K562 (cell line): ENCODE data around the gene TUBB4B. TPM values are rescaled to one million over a fixed set of nuclear protein-coding genes. Genes with fewer than 3 reads are reported as not detected.

Experiments
- ATF7 ChIP-seq: fragments of 450-650 bp; IDR thresholded peaks from 2 replicates; pipeline ENCODE4 v1.7.1; 2014; ENCODE audit warnings: mild to moderate bottlenecking, moderate library complexity
- CBX5 ChIP-seq: IDR thresholded peaks from 2 replicates; pipeline ENCODE4 v1.6.1; 2014; ENCODE audit warnings: low read depth, borderline replicate concordance
- DACH1 ChIP-seq: fragments of 450-650 bp; IDR thresholded peaks from 2 replicates; pipeline ENCODE4 v1.6.1; 2018; ENCODE audit not compliant: partially characterized antibody
- E2F3 ChIP-seq: fragments of 250-450 bp; sonication (Bioruptor Pico); IDR thresholded peaks from 2 replicates; pipeline ENCODE4 v1.4.0; 2020; ENCODE audit warnings: mild to moderate bottlenecking
- MAFK ChIP-seq: IDR thresholded peaks from 2 replicates; pipeline ENCODE4 v1.6.1; 2011; ENCODE audit warnings: low read length, improper control_type of control experiment
- NCOA6 ChIP-seq: fragments of 450-650 bp; IDR thresholded peaks from 2 replicates; pipeline ENCODE4 v1.6.1; 2017; ENCODE audit warnings: mild to moderate bottlenecking
- POLR2G ChIP-seq: fragments of 200-400 bp; formaldehyde crosslinking; IDR thresholded peaks from 2 replicates; pipeline ENCODE4 v1.6.1; 2017; ENCODE audit warnings: low read depth, mild to moderate bottlenecking, antibody characterized with exemption, low read length, moderate library complexity
- SPI1 ChIP-seq: IDR thresholded peaks from 2 replicates; pipeline ENCODE4 v1.6.1; 2011; ENCODE audit warnings: low read depth, low read length, control low read depth, borderline replicate concordance
- TAF9B ChIP-seq: fragments of 450-650 bp; IDR thresholded peaks from 2 replicates; pipeline ENCODE4 v1.6.1; 2018; ENCODE audit warnings: mild to moderate bottlenecking; ENCODE audit not compliant: partially characterized antibody
- TOE1 ChIP-seq, 2 experiments: fragments of 450-650 bp in 1 of 2; sonication (generic) in 1 of 2; formaldehyde crosslinking in 1 of 2; IDR thresholded peaks; 2 replicates each; pipeline versions ENCODE4 v1.7.1 to v1.8.0; 2016 to 2022; ENCODE audit warnings: borderline replicate concordance in 2 of 2, mild to moderate bottlenecking in 2 of 2, antibody characterized with exemption in 1 of 2, inconsistent platforms in 1 of 2, low read depth in 1 of 2, missing genetic modification reagents in 1 of 2, moderate library complexity in 1 of 2
- ZBTB8A ChIP-seq: fragments of 450-650 bp; IDR thresholded peaks from 2 replicates; pipeline ENCODE4 v1.6.1; 2018; ENCODE audit warnings: mild to moderate bottlenecking, moderate library complexity; ENCODE audit not compliant: partially characterized antibody
- ZNF134 ChIP-seq: fragments of 250-450 bp; sonication (Bioruptor Pico); conservative IDR thresholded peaks from 2 replicates; pipeline ENCODE4 v1.4.0; 2020
- ZNF324 ChIP-seq: fragments of 250-450 bp; sonication (Bioruptor Pico); IDR thresholded peaks from 2 replicates; pipeline ENCODE4 v1.4.0; 2020; ENCODE audit warnings: mild to moderate bottlenecking
- ZNF408 ChIP-seq: fragments of 250-450 bp; sonication (Bioruptor Pico); IDR thresholded peaks from 2 replicates; pipeline ENCODE4 v1.4.0; 2020; ENCODE audit warnings: low read depth, mild to moderate bottlenecking, moderate library complexity
- polyA plus RNA-seq, 8 experiments: library from polyadenylated mRNA; depleted of rRNA in 4 of 8; stranded (reverse) in 5 of 8; unstranded in 3 of 8; fragments of >200 nt; fragmentation: Nextera tagmentation in 2 of 8; fragmentation: Illumina TruSeq in 1 of 8; extraction: Ambion mirVana in 2 of 8; extraction: Trizol in 1 of 8; gene quantifications; 2 replicates each; pipeline versions ENCODE4 v1.2.1 to v1.2.3, GENCODE V29; 2011 to 2014; ENCODE audit warnings: inconsistent platforms in 1 of 8, missing spikeins in 1 of 8
- total RNA-seq, 7 experiments: library from RNA; depleted of rRNA in 6 of 7; stranded (reverse); fragments of >200 nt in 6 of 7; fragmentation: Illumina TruSeq in 2 of 7; extraction: Trizol in 2 of 7; gene quantifications; 2 replicates each; pipeline versions ENCODE4 v1.2.1 to v1.2.3, GENCODE V29; 2011 to 2021; ENCODE audit warnings: low replicate concordance in 1 of 7
- TF ChIP-seq, protein P1 (sequence below): sonication (generic); formaldehyde crosslinking; IDR thresholded peaks from 2 replicates; pipeline ENCODE4 v1.8.0; 2023; ENCODE audit warnings: mild to moderate bottlenecking, missing genetic modification reagents
- TF ChIP-seq, protein P2 (sequence below), 2 experiments: fragments of 250-450 bp in 1 of 2; fragments of 450-650 bp in 1 of 2; sonication (Bioruptor Pico) in 1 of 2; IDR thresholded peaks; 2 replicates each; pipeline versions ENCODE4 v1.6.1 to v1.8.0; 2016 to 2021; ENCODE audit warnings: mild to moderate bottlenecking in 2 of 2, moderate library complexity in 2 of 2, missing compliant biosample characterization in 1 of 2, missing genetic modification characterization in 1 of 2
- TF ChIP-seq, protein P3 (sequence below): sonication (generic); formaldehyde crosslinking; IDR thresholded peaks from 2 replicates; pipeline ENCODE4 v1.8.1; 2023; ENCODE audit warnings: mild to moderate bottlenecking, missing genetic modification reagents
- TF ChIP-seq, protein P4 (sequence below): fragments of 250-450 bp; sonication (Bioruptor Pico); IDR thresholded peaks from 2 replicates; pipeline ENCODE4 v1.4.0; 2020; ENCODE audit warnings: borderline replicate concordance

Gene TUBB4B
- total and polyA plus RNA-seq, 9 of the 15 experiments (the other 6 are each of a cell fraction or from before 2014, with no cell fraction given) = 24.1 to 443 (median 268) TPM

DNA sequence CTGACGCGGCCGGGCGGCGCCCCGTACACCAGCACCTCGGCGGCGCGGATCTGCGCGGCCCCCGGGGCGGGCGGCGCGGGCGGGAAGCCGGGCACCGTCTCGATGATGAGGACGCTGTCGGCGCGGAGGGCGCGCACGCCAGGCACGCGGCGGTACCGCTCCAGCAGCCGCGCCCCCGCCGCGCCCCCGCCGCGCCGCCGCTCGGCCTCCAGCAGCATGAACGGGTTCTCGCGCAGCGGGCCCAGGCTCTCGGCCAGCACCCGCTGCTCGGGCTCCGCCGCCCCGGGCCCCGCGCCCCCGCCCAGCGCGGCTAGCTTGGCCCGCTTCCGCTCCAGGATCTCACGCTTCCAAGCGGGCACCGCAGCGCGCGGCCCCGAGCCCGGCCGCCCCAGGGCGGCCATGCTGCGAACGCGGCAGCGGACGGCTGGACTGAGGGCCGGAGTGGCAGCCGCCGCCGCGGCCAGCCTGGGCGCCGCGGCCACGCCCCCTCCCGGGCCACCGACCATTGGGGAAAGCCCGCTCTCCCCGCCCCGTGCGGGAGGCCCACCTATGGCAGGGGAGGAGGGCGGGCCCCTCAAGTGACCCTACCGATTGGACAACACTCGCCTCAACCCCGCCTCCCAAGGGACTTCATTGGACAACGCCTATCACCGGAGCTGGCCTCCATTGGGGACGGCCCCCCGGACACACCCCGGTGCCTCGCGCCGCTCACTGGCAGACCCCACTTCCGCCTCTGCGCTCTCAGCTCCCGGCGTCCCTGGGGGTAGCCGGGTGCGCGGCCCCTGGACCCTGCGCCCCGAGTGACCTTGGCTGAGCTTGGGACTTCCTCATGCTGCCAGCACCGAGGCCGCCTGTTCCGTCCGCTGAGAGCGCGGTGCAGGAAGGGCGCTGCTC is 40.5 kb upstream of the TUBB4B start, which contains the start of gene TPRN (continued):
- TF ChIP-seq NCOA6 = no peak
- no peak for TF ChIP-seq TAF9B
- TF ChIP-seq POLR2G = peak; percentile 98
- no peak for TF ChIP-seq E2F3
- no peak for TF ChIP-seq ZNF134
- TF ChIP-seq DACH1 = no peak
- peak; percentile 84 for TF ChIP-seq ATF7
- TF ChIP-seq, protein P1, sequence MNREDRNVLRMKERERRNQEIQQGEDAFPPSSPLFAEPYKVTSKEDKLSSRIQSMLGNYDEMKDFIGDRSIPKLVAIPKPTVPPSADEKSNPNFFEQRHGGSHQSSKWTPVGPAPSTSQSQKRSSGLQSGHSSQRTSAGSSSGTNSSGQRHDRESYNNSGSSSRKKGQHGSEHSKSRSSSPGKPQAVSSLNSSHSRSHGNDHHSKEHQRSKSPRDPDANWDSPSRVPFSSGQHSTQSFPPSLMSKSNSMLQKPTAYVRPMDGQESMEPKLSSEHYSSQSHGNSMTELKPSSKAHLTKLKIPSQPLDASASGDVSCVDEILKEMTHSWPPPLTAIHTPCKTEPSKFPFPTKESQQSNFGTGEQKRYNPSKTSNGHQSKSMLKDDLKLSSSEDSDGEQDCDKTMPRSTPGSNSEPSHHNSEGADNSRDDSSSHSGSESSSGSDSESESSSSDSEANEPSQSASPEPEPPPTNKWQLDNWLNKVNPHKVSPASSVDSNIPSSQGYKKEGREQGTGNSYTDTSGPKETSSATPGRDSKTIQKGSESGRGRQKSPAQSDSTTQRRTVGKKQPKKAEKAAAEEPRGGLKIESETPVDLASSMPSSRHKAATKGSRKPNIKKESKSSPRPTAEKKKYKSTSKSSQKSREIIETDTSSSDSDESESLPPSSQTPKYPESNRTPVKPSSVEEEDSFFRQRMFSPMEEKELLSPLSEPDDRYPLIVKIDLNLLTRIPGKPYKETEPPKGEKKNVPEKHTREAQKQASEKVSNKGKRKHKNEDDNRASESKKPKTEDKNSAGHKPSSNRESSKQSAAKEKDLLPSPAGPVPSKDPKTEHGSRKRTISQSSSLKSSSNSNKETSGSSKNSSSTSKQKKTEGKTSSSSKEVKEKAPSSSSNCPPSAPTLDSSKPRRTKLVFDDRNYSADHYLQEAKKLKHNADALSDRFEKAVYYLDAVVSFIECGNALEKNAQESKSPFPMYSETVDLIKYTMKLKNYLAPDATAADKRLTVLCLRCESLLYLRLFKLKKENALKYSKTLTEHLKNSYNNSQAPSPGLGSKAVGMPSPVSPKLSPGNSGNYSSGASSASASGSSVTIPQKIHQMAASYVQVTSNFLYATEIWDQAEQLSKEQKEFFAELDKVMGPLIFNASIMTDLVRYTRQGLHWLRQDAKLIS (CRISPR knock-in tag) = no peak
- no peak for TF ChIP-seq ZNF324
- no peak for TF ChIP-seq CBX5
- TF ChIP-seq, protein P2, sequence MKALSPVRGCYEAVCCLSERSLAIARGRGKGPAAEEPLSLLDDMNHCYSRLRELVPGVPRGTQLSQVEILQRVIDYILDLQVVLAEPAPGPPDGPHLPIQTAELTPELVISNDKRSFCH (CRISPR knock-in tag; IDR thresholded peaks at IDR 0.05) = no peak
- TF ChIP-seq, protein P2 (tag; IDR thresholded peaks at IDR 0.05) = no peak
- no peak for TF ChIP-seq MAFK
- TF ChIP-seq, protein P3, sequence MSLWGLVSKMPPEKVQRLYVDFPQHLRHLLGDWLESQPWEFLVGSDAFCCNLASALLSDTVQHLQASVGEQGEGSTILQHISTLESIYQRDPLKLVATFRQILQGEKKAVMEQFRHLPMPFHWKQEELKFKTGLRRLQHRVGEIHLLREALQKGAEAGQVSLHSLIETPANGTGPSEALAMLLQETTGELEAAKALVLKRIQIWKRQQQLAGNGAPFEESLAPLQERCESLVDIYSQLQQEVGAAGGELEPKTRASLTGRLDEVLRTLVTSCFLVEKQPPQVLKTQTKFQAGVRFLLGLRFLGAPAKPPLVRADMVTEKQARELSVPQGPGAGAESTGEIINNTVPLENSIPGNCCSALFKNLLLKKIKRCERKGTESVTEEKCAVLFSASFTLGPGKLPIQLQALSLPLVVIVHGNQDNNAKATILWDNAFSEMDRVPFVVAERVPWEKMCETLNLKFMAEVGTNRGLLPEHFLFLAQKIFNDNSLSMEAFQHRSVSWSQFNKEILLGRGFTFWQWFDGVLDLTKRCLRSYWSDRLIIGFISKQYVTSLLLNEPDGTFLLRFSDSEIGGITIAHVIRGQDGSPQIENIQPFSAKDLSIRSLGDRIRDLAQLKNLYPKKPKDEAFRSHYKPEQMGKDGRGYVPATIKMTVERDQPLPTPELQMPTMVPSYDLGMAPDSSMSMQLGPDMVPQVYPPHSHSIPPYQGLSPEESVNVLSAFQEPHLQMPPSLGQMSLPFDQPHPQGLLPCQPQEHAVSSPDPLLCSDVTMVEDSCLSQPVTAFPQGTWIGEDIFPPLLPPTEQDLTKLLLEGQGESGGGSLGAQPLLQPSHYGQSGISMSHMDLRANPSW (CRISPR knock-in tag) = no peak; the same call in 1 of the 2 replicates
- TF ChIP-seq, protein P4, sequence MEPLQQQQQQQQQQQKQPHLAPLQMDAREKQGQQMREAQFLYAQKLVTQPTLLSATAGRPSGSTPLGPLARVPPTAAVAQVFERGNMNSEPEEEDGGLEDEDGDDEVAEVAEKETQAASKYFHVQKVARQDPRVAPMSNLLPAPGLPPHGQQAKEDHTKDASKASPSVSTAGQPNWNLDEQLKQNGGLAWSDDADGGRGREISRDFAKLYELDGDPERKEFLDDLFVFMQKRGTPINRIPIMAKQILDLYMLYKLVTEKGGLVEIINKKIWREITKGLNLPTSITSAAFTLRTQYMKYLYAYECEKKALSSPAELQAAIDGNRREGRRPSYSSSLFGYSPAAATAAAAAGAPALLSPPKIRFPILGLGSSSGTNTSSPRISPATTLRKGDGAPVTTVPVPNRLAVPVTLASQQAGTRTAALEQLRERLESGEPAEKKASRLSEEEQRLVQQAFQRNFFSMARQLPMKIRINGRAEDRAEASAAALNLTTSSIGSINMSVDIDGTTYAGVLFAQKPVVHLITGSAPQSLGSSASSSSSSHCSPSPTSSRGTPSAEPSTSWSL (CRISPR knock-in tag) = no peak
- no peak for TF ChIP-seq ZBTB8A
- no peak for TF ChIP-seq ZNF408 (CRISPR knock-in tag)
- TF ChIP-seq TOE1 (IDR thresholded peaks at IDR 0.05; ENCODE audit: borderline replicate concordance) = no peak
- TF ChIP-seq TOE1 (CRISPR knock-in tag; IDR thresholded peaks at IDR 0.05; ENCODE audit: borderline replicate concordance, low read depth) = no peak
- TF ChIP-seq SPI1 = peak; percentile 85; the same call in 1 of the 2 replicates
